Stimulated activated CD8-positive, alpha-beta memory T cell treated with anti-CD3 and anti-CD28 coated beads, Interleukin-7, amount 100 ng/mL, for 1 hour (primary cell): Measurements from ENCODE around the gene PHC3.

ENCODE experiments used
- DNase-seq, 2 donors: peaks; one replicate each; pipeline ENCODE4 v3.0.0-alpha.2; 2020; ENCODE audit warnings: low read depth in 2 of 2

Gene PHC3

DNA sequence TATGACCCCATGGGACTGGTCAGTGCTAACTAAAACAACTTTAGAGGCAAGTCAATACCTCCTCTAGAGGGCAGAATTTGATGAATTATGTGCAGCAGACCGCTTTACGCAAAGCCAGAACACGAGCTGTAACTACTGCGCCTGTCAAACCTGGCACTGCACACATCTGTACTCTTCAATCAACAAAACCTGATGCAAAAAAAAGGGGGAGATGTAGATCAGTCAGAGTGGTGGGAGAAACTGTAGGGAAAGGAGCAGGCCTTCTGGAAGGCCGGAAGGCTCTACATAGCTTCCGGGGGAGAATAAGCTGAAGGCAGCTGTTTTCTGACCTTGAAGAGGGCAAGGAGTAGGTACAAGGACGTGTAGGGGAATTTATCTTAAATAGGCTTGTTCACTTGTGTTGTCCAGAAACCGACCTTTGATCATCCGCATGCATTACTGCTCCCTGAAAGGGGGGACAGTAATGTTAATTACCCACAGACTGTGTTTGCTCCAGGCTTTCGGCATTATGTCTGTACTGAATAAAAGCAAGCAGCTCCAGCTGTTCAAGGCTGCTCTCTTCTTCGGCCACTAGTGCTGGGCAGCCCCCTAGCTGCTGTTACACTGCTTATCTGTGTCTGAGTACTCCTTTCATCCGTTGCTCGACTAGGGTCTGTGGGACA is 102.8 kb downstream of the PHC3 start:
- no peak for DNase-seq

DNA sequence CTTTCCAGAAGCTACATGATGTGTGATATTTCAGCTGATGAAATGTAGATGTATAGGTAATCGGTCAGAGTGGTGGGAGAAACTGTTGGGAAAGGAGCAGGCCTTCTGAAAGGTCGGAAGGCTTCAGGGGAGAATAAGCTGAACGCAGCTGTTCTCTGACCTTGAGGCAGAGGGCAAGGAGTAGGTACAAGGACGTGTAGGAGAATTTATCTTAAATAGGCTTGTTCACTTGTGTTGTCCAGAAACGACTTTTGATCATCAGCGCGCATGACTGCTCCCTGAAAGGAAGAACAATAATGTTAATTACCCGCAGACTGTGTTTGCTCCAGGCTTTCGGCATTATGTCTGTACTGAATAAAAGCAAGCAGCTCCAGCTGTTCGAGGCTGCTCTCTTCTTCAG is 104.2 kb downstream of the PHC3 start:
- no peak for DNase-seq

DNA sequence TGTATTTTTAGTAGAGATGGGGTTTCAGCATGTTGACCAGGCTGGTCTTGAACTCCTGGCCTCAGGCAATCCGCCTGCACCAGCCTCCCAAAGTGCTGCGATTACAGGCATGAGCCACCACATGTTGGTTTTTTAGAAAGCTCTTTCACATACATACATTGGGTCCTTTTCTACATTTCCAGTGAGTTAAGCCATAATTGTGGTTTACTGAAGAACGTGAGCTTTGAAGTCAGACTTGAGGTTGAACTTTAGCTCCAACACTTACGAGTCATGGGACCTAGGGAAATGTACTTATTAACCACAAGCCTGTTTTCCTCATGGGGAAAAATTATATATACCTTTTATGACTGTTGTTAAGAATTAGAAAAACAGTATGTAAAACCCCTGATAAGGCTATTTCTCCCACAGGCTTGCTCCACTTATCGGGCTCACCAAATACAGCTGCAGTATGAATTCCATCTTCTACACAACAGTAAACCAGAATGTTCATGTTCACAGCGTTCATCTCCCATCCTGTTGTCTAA is 104.8 kb downstream of the PHC3 start:
- no peak for DNase-seq

DNA sequence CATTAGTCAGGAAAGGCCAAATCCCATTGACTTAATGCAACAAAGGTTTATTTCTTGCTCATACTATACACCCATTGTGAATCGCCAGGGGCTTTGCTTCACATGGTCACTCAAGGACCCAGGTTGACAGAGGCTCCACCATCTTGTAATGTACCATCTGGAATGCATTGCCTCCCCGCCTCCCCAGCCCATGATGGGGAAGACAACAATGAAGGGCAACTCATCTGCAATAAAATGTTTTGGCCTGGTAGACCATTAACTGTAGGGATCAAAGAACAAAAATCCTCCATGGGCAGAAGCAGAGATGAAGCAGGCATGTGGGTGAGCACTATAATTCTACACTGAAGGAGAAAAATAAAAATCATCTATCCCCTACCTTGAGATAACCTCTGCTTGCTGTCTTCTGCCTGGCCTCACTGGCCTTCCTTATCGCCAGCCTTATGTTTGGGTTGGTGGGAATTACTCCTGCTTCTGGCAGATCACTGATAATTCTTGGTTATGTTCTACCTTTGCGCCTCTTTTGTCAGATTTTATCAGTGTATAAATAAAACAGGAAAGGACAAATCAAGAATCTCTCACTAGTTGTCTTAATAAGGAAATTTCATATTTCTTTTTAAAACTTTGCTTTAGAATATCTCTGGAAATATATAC is 106.0 kb downstream of the PHC3 start:
- DNase-seq = no peak

DNA sequence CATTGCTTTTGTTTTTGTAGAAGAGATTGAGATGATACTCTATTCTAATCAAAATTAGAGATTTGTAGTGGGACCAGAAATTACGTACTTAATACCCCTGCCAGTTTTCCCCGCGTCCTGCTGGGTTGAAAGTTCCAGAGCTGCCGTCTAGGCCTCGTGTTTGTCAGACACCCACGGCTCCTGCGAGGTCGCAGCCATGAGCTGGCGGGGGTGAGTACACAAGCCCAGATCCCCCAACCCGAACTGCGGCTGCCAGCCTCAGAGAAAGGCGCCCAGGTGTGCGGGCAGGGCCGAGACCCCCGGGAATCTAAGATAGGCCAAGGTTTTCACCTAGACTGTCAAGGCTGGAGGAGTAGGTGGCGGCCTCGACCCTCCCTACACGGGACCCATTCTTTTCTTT is 117.4 kb downstream of the PHC3 start:
- DNase-seq = no peak

DNA sequence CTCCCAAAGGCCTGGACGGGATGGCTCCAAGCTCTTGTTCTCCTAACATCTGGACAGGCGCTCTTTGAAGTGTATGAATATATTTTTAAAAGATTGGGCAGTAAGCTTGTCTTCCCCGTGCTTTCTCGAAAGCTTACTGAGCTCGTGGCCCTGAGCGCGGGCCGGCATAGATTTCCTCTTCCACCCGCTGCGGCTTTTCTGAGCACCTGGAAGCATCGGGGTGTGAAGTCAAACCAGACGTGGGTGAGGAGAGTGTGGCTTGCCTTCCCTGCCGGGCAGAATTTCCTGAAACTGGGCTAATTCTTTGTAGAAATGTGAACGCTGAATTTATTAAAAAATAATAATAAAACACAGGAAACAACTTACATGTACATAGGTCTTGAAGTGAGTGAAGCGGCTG is 117.8 kb downstream of the PHC3 start:
- no peak for DNase-seq

DNA sequence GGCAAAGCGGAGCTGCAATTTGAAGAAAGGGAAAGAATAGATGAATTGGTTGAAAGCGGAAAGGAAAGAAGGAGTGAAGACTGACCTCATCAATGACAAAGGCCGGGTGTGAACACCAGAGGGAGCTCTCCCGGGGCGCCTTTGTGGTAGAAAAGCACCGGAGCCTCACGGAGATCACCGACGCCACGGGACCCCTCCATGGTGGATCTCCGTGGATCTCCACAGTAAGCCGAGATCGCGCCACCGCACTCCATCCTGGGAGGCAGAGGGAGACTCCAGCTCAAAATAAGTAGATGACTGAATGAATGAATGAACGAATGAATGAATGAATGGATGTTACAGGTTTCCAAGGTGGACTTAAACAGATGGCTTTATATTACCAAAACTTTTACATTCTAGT is 118.8 kb downstream of the PHC3 start:
- no peak for DNase-seq

DNA sequence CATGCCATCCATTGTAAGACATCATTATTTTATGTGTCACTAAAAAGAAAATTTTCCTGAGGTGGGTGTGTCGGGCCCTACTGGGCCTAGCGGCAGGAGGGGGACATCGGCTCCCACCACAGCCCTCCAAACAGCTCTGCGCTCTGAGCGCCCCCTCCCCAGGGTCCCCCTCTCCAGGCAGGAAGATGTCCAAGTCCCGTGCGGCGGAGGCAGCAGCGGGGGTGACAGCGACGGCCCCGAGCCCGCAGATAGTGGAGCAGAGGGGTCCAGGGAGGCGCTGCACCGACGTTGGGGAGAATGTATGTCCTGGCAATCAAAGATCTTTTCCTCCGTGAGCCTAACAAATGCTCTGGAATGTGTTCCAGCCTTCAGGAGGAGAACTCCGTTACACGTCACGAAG is 119.5 kb downstream of the PHC3 start:
- DNase-seq = no peak

DNA sequence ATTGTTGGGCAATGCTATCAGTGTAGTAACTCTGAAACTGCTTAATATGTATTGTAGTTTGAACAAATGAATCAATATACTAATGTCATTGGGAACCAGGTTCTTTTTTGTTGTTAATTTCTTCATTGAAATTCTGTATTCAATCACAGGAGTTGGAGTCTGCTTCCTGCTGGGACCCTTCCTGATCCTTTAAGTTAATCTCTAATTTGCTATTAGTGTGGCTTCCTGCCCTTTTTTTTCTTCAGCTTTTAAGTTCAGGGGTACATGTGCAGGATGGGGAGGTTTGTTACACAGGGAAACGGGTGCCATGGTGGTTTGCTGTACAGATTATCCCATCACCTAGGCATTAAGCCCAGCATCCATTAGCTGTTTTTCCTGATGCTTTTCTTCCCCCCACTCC is 122.1 kb downstream of the PHC3 start:
- DNase-seq = no peak

DNA sequence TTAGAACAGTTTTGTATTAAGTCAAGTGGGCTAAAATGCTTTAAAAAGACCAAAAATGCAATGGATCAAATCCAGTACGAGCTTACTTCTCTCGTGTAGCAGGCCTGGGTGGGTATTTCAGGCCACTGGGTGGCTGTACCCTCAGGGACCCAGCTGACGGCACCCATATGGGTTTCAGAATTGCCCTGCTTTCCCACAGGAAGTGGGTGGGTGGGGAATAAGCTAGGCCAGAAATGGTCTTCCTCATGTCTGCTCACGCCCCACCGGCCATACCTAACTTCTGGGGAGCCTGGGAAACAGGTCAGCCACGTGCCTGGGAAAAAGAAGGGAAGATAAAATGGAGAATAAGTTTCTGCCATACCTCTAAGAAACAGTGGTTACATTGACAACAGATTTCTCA is 123.4 kb downstream of the PHC3 start:
- no peak for DNase-seq

DNA sequence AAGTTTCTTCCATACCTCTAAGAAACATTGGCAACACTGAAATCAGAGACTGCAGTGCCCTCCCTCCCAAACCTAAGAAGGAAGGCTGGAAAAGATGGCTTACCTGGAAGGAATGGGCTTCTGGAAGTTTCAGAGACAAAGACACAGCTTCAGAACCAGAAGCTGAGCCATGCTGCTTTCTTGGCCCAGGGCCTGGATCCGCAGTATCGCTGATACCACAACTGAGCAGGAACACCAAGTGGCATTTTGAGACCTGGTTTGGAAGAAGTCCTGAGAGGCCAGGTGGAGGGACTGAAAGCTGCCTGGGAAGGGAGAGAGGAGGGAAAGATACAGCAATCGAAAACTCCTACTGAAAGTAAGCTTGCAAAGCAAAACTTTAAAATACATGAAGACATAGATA is 124.0 kb downstream of the PHC3 start:
- no peak for DNase-seq

DNA sequence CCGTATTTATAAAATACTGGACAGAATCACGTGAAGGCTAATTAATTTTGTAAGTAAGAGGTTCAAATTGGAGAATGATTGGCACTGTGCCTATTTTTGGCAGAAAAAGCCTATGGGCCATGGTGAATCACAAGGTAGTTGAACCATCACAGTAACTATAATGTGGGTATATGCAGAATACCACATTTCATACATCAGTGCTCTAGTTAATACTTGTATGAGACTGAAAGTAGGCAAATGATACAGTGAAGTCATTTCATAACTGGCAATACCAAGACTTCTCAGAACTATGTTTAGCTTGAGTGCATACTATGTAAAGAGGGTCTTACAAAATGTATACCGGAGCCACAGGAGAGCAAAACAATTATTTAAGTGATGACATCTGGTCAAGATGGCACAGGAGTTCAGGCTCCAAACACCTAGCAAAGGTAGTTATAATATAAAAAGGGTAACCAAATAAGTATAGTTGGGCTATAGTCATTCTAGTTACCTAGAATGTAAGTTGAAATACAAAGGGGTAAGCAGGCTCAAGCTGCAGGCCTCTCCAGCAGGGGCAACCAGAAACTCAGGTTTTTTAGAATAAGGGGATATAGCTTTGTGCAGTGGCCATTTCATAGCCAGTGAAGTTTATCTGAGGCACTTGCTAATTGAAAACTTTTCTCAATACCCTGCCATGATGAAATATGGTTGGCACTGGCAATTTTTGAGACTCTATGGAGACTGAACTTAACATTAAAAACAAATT is 124.7 kb downstream of the PHC3 start:
- no peak for DNase-seq

DNA sequence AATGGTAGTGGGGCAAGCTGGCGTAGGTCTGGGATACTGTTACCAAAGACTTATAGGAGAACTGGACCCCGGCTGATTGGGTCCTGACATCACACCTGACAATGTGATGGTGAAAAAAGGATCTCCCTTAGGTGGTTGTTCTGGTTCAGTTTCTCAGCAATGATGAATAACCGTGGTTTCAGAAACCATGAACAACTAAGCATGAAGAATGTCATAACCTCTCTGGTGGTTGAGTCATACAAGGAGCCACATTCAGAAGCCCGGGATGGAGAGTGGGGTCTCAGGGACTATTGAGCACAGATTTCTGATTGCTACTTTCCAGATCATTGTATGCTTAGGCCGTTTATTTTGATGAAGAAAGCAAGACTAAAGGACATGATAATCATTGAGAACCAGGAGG is 126.3 kb downstream of the PHC3 start:
- DNase-seq = no peak

DNA sequence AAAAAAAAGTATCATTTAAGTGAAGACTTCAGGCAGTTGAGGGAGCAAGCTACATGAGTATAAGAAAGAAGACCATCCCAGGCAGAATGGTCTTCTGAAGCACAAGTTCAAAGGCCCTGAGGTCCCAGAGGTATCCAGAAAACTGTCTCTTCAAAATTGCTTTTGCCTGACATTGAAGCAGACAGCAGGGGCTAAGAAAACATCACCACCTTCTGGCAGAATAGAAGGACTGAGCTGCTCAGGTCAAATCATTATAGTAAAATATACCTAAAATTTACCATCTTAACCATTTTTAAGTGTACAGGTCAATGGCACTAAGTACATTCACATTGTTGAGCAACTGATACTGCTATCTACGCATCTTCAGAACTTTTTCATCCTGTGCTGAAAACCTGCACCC is 127.3 kb downstream of the PHC3 start:
- DNase-seq = no peak

DNA sequence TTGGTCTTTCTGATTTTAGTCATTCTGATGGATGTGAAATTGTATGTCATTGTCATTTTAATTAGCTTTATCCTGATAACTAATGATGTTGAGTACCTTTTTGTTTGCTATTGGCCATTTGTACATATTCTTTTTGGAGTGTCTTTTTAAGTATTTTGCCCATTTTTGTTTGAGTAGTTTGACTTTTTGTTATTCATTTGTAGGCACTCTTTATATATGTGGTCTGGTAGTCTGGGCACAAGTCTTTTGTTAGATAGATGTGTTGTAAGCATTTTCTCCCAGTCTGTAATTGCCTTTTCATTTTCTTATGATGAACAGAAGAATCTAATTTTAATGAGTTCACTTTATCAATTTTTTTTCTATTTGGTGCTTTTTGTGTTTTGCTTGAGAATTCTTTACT is 129.1 kb downstream of the PHC3 start:
- no peak for DNase-seq

DNA sequence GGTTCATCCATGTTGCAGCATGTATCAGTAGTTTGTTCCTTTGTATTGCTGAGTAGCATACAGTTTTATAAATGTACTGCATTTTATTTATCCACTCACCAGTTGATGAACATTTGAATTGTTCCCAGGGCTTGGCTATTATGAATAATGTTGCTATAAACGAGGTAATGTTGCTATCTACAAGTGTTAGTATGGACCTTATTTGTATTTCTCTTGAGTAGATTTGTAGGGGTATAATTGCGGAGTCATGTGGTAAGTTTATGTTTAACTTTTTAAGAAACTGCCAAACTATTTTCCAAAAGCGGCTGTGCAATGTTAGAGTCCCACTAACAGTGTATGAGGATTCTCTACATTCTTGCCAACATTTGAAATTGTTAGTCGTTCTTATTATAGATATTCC is 130.8 kb downstream of the PHC3 start:
- no peak for DNase-seq

DNA sequence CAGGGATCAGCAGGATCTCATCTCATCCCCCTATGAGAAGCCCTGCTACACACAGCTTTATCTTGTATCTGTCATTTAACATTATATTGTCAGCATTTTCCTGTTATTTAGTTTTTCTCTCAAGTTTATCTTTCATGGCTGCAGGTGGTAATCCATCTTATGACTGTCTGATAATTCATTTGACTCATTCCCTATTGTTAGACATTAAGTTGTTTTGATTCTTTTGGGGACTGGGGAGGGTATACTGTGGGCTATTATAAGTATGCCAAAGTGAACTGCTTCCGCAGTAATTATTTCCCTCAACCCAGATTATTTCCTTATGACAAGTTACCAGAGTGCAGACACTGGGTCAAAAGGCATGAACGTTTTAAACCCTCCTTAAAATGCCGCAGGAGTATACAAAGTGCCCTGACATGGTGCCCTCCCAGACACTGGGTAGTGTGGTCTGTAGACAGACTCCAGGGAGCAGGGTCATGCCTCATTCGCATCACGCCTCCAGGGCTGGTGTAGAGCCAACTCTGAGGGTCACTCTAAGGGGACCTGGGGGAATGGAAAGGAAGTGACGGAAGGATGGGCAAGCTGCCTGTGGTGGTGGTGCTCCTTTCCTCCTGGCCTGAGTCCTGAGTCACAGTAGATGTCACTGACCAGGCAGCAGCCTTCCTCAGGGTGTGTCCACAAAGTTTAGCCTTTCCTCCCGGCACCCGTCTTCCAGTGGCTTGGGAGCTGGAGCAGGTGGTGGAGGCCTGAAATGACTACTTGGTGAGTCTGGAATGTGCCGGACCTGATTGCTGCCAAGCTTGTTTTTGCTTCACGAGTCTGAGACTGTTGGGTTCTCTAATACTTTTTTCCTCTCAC is 132.2 kb downstream of the PHC3 start:
- no peak for DNase-seq

DNA sequence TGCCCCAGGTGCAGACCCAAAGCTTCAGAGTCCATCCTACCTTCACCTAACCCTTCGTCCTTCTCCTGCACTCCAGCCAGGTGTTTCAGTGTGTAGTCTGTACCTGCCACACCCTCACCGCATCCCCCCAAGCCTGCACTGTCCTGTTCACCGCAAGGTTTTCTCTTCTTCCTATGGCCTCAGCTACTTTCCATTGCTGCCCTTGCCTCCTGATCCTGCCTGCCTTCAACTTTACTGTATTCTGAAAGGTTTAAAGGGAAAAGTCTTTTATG is 134.5 kb downstream of the PHC3 start:
- DNase-seq = no peak

DNA sequence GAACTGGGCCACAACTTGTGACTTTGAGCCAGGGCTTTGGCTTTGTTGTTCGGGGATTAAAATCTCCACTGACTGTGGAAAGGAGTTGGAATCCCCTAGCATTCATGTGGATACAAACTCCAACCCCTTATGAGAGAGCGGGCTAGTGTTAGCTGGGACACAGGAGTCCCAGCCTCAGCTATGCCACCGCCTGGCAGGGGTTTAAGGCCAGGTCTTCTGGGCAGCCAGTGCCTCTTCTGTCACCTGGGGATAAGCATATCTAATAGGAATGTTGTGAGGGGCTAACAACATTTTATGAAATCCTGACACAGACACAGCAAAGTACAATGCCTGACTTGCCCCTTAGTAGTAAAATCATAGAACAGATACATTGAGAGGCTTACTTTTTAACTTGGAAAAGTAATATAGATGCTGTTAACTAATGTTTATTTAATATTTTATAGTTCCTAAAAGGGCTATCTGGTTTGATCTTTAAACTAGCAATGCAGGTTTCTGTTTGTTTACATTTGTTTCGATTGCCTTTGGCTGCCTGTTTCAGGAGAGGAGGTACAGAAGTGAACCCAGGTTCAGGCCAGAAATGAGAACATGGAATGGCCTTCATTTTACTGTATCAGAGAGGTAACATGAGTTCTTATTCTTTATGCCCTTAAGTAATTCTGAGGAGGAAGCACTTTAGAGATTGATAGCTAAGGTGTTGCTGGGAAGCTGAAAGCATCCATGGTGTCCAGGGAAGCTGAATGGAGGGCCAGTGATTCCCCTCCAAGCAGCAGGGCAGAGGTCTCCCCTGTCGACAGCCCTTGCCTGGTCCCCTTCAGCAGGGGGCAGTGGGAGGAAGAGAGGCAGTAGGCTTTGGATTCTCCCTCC is 135.0 kb downstream of the PHC3 start:
- no peak for DNase-seq

DNA sequence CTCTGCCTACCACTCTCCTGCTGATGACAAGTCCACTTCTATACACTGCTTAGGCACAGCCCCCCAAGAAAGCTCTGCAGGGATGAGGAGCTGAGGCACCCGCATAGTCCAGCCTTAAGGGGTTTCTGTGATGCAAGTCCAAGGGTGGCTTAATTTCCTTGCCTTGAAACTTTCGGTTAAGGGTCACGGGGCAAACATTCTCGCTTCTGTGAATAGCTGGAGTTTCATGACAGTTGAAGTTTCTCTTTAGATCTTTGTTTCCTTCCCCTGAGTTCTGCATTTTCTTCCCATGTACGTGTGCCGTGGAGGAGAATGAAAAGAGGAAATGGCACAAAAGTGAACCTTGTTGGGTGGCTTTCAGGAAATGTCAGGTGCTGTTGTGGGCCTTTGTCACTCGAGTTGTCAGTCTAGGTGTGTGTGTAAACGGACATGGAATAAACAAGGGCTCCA is 136.7 kb downstream of the PHC3 start:
- no peak for DNase-seq

DNA sequence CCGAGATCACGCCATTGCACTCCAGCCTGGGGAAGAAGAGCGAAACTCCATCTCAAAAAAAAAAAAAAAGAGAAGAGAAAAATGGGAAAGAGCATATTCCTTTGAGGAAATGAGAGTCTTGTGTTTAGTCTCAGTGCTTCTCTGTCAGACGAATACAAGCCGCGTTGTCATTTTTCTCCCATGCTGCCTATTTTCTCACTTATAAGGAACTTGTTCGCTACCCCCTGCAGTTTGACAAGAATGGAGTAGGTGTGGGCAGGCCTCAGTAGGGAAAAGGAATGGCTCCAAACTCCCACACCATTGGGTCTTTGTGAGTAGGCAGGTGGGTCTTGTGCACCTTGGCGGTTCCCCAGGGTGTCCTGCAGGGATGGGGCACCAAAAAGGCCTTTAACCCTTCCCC is 137.3 kb downstream of the PHC3 start:
- no peak for DNase-seq
